Activated naive CD4-positive, alpha-beta T cell treated with anti-CD3 and anti-CD28 coated beads, Interleukin-2, amount 50 U/mL, for 24 hours (primary cell): ENCODE data around the gene ATF2.

Experiments
- H3K27ac Mint-ChIP-seq: one replicate; pipeline ENCODE4 v1.8.0; 2021; ENCODE audit warnings: mild to moderate bottlenecking, mixed read lengths
- H3K27me3 Mint-ChIP-seq: one replicate; pipeline ENCODE4 v1.8.0; 2021; ENCODE audit warnings: mixed read lengths
- H3K36me3 Mint-ChIP-seq: one replicate; pipeline ENCODE4 v1.8.0; 2021; ENCODE audit warnings: mixed read lengths
- H3K4me1 Mint-ChIP-seq: one replicate; pipeline ENCODE4 v1.8.0; 2021; ENCODE audit warnings: mixed read lengths
- H3K4me3 Mint-ChIP-seq: one replicate; pipeline ENCODE4 v1.8.0; 2021; ENCODE audit warnings: mild to moderate bottlenecking, mixed read lengths
- H3K9me3 Mint-ChIP-seq: one replicate; pipeline ENCODE4 v1.8.0; 2021; ENCODE audit warnings: mixed read lengths

Gene ATF2, protein sequence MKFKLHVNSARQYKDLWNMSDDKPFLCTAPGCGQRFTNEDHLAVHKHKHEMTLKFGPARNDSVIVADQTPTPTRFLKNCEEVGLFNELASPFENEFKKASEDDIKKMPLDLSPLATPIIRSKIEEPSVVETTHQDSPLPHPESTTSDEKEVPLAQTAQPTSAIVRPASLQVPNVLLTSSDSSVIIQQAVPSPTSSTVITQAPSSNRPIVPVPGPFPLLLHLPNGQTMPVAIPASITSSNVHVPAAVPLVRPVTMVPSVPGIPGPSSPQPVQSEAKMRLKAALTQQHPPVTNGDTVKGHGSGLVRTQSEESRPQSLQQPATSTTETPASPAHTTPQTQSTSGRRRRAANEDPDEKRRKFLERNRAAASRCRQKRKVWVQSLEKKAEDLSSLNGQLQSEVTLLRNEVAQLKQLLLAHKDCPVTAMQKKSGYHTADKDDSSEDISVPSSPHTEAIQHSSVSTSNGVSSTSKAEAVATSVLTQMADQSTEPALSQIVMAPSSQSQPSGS

DNA sequence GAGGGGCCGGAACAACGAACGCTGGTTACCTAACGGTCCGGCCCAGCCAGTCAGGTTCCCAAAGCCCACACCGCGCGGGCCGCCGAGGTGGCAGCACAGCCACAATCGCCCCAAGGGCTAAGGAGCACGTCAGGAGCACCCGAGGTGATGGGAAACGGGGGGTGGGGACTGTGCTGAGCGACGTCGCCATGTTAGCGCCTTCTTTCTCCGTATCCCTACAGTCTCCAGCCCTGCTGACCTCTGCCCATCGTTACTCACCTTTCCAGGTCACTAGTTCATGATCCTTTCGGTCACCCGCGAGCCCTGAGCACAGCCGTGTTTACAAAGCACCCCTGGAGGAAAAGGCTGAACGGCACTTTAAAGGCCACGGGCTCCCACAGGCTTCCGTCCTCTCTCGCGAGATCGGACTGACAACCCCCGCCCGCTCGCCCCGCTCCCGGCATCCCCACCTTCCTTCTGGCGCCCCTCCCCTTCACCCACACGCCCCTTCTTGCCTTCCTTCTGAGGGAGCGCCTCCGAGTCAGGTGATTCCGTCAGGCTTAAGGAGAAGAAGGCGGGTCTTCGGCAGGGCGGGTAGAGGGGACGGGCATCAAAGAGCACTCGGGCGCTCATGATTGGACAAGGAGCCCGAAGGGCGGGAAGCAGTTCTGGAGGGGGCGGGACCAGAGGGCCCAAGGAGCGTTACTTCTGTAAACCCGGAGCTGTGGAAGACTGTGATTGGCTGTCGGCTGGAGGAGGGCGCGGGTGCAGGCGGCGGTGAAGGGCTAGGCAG lies at the start of gene ATF2:
ATF2 (minus strand) TSS at position 412 of the 772 bp plus-strand sequence. CDS start 31,760 bp downstream, outside the sequence.
- H3K27me3 Mint-ChIP-seq = no peaks in the 10 kb centered on the region
- H3K9me3 Mint-ChIP-seq = no peaks in the 10 kb centered on the region
- peak within 1 kb of the TSS; percentile 94 for H3K4me3 Mint-ChIP-seq
- no peaks in the 10 kb centered on the region for H3K36me3 Mint-ChIP-seq
- H3K27ac Mint-ChIP-seq = peak within 1 kb of the TSS; percentile 98
- H3K4me1 Mint-ChIP-seq = peaks cover 56% of the 10 kb centered on the region

DNA sequence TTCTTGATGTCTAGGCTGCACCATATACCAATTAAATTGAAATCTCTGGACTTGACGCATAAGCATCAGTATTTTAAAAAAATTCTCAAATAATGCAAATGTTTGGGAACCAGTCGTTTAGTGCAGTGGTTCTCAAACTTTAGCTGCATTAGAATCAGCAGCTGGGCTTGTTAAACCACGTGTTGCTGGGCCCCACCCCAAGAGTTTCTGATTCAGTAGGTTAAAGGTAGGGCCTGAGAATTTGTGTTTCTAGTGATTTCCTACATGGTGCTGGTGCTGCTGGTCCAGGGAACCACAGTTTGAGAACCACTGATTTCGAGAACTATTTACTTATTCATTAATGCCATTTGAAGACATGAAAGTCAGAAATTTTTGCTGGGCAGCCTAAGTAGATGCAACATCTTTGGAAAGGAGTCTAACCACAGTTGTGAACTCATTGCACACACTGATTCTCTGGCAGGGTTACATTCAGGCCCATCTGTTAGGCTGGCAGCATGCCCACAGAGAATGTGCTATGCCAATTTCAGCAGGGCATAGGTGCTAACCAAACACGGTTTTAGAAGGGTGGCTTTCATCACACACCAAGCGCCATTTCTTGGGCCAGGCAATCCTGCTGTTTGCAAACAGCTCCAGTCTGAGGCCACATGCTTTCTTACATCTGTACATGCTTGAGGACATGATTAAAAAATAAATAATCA lies 39.9 kb upstream of the ATF2 start:
- Mint-ChIP-seq H3K4me1 (peaks cover 5% of the 10 kb centered on the region), H3K36me3 (no peaks in the 10 kb centered on the region), H3K27ac (no peak overlapping the region), H3K4me3 (no peak overlapping the region), H3K9me3 (no peaks in the 10 kb centered on the region), H3K27me3 (peaks cover 6% of the 10 kb centered on the region)

DNA sequence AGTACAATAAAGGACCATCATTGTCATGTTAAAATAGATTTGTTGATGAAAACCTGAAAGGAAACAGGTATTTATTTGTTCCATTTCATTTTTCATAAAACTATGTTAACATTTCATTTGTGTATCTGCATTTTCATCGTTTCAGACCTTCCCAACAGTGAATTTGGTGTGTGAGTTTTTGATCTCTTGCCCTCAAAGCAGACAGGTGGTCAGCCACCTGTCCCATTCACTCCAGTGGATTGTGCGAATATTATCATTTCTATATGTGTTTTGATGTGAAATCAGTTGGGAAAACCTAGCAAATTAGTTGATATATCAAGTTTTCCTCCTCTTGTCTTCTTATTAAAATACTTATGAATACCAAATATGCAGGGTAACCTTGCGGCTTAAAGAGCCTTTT lies 38.9 kb upstream of the ATF2 start:
- Mint-ChIP-seq H3K27ac (no peak overlapping the region), H3K4me1 (peaks cover 5% of the 10 kb centered on the region), H3K36me3 (no peaks in the 10 kb centered on the region), H3K27me3 (peaks cover 6% of the 10 kb centered on the region), H3K9me3 (no peaks in the 10 kb centered on the region), H3K4me3 (no peak overlapping the region)

DNA sequence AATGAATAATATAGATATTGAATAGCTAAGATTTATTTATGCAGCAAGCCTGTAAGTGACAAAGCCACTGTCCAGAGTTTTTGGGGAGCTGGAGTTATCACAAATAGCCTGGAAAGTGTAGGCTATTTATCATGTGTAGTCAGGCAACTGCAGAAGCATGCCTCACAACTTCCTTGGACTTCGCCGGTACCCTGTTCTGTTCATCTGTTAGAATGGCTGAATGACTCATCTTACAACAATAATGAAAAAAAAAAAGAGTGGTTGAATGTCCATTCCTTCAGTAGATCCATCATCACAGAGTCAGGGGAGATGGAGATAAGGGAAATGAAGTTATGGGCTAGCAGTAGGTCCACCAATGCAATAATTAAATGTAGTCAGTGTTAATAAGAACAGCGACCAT lies 37.5 kb upstream of the ATF2 start:
- no peaks in the 10 kb centered on the region for H3K9me3 Mint-ChIP-seq

DNA sequence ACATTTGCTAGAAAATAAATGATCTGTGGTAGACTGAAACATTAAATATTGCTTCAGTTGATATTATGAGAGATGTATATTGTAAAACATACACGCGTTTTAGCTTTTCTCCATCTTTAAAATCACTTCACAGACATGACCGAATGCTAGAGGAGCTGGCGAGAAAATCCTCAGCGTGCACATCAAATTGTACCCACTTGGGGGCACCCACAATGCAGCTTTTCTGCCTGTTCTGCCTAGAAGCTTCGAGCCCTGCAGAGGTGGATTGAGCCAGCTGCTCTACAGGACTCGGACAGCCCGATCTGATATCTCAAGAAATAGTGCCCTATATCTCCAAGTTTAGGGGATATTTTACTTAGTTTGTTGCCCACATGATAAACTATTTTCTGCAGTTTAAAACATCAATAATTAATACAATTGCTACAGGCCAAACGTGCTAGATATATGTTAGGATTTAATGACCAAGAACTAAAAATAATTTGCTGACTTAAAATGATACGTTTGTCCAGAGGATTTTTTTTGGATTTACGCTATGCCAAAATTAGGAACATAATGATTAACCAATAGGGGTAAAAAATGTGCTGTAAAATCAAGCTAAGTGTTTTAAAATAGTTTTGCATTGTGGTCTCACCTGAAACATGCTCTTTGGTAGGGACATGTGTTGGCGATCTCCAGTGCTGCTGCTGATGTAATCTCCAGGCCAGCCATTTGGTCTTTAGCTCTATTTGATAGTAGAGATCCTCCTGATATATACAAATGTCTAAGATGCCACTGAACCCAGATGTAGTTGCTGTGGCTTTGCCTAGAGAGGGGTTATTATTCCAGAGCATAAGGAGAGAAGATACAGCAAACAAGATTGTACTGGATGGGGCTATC lies 35.9 kb upstream of the ATF2 start:
- H3K27ac Mint-ChIP-seq = no peak overlapping the region
- peaks cover 2% of the 10 kb centered on the region for H3K27me3 Mint-ChIP-seq

More for the DNA sequence above, 37.5 kb upstream of the ATF2 start:
- Mint-ChIP-seq H3K27me3 (no peaks in the 10 kb centered on the region), H3K4me3 (no peak overlapping the region), H3K4me1 (peaks cover 5% of the 10 kb centered on the region), H3K27ac (no peak overlapping the region), H3K36me3 (no peaks in the 10 kb centered on the region)

DNA sequence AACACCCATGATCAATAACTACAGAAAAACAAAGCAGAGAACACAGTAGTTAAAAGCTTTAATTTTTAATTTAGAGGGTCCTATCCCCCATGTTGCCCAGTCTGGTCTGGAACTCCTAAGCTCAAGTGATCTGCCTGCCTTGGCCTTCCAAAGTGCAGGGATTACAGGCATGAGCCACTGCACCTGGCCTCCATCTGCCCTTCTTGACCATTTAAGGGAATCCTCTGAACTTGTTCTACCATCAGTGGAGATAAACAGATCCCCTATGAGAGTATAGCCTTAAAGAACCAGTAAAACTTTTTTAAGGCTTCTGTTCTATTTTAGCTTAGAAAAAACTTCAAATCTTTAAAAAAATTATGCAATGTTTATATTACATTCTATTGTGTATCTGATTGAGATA lies 27.0 kb upstream of the ATF2 start:
- H3K27me3 Mint-ChIP-seq = peaks cover 19% of the 10 kb centered on the region
- no peaks in the 10 kb centered on the region for H3K36me3 Mint-ChIP-seq
- H3K9me3 Mint-ChIP-seq = no peaks in the 10 kb centered on the region
- H3K4me1 Mint-ChIP-seq = no peaks in the 10 kb centered on the region
- no peak overlapping the region for H3K27ac Mint-ChIP-seq
- no peak overlapping the region for H3K4me3 Mint-ChIP-seq

More for the DNA sequence above, 35.9 kb upstream of the ATF2 start:
- Mint-ChIP-seq H3K4me1 (peaks cover 5% of the 10 kb centered on the region), H3K9me3 (no peaks in the 10 kb centered on the region), H3K4me3 (no peak overlapping the region), H3K36me3 (no peaks in the 10 kb centered on the region)

DNA sequence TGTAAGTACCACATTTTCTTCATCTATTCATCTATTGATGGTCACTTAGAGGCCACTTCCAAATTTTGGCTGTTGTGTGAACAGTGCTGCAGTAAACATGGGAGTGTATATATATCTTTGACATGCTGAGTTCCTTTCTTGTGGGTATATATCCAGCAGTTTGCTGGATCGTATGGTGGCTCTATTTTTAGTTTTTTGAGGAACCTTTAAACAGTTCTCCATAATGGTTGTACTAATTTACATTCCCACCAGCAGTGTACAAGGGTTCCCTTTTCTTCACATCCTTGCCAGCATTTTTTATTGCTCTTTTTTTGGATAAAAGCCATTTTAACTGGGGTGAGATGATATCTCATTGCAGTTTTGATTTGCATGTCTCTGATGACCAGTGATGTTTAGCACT lies 20.8 kb upstream of the ATF2 start:
- H3K4me1 Mint-ChIP-seq = no peaks in the 10 kb centered on the region
- H3K27ac Mint-ChIP-seq = no peak overlapping the region
- H3K9me3 Mint-ChIP-seq = no peaks in the 10 kb centered on the region
- peaks cover 1% of the 10 kb centered on the region for H3K36me3 Mint-ChIP-seq
- no peak overlapping the region for H3K4me3 Mint-ChIP-seq
- peaks cover 11% of the 10 kb centered on the region for H3K27me3 Mint-ChIP-seq

DNA sequence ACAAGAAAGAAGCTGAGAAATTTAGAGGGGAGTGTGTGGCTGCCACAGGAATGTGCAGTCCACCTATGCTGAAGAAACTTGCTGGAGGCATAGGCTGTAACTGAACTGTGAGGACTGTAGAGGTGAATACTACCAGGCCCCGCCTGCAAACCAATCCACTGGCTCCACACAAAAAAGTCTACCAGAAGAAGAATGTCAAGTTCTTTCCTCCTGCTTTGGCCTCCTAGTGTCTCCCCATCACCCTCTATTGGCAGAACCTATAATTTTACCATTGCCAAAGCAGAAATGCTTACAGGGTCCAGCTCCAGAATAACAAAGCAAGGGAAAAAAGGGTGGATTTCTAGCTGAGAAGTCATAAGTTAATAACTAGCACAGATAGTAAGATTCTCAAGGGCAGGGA lies 19.4 kb upstream of the ATF2 start:
- no peaks in the 10 kb centered on the region for H3K4me1 Mint-ChIP-seq
- peaks cover 8% of the 10 kb centered on the region for H3K27me3 Mint-ChIP-seq
- H3K4me3 Mint-ChIP-seq = no peak overlapping the region
- peaks cover 1% of the 10 kb centered on the region for H3K36me3 Mint-ChIP-seq
- H3K9me3 Mint-ChIP-seq = no peaks in the 10 kb centered on the region
- H3K27ac Mint-ChIP-seq = peak overlapping the region; percentile 38

DNA sequence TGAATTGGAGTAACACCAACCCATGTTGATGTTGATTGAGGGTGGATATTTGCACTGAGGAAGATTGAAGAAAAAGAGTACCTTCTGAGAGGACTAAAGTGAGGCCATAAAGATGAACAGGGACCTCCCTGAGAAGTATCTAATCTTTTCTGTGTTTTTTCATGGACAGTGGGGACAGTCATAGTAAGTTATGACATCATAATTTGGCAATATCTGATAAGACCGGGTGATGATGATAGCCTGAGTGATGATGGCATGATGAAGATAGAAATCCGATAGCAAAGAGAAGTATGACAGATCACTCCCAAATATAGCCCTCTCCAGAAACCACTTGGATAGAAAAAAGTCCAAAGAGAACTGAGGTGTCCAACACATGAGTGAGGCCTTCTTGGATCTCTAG lies 15.7 kb upstream of the ATF2 start:
- Mint-ChIP-seq H3K4me1 (peaks cover 20% of the 10 kb centered on the region), H3K27me3 (peaks cover 2% of the 10 kb centered on the region), H3K9me3 (peaks cover 6% of the 10 kb centered on the region), H3K4me3 (no peak overlapping the region), H3K27ac (no peak overlapping the region), H3K36me3 (peaks cover 12% of the 10 kb centered on the region)

DNA sequence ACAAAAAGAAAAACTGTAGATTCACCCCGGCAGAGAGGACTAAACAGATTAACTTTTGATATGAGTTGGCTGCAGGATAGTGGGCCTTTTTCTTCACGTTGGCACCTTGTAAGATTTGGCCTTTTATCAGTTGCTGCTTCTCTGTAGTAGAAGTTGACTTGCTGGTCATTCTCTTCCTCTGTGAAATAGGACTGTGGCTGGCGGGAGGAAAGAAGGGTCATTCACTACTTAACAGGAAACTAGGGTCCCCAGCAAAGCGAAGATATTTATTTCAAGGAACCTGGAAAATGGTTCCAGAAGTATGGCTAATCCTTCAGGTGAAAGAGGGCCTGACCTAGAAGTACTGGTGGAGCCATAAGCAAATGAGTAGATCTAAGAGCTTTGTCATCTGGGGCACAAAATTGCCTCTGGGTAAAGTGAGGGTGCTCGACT lies 13.9 kb upstream of the ATF2 start:
- Mint-ChIP-seq H3K27me3 (no peaks in the 10 kb centered on the region), H3K9me3 (peaks cover 6% of the 10 kb centered on the region), H3K36me3 (peaks cover 12% of the 10 kb centered on the region), H3K27ac (peak overlapping the region; percentile 99), H3K4me1 (peaks cover 23% of the 10 kb centered on the region), H3K4me3 (peak overlapping the region; percentile 92)

DNA sequence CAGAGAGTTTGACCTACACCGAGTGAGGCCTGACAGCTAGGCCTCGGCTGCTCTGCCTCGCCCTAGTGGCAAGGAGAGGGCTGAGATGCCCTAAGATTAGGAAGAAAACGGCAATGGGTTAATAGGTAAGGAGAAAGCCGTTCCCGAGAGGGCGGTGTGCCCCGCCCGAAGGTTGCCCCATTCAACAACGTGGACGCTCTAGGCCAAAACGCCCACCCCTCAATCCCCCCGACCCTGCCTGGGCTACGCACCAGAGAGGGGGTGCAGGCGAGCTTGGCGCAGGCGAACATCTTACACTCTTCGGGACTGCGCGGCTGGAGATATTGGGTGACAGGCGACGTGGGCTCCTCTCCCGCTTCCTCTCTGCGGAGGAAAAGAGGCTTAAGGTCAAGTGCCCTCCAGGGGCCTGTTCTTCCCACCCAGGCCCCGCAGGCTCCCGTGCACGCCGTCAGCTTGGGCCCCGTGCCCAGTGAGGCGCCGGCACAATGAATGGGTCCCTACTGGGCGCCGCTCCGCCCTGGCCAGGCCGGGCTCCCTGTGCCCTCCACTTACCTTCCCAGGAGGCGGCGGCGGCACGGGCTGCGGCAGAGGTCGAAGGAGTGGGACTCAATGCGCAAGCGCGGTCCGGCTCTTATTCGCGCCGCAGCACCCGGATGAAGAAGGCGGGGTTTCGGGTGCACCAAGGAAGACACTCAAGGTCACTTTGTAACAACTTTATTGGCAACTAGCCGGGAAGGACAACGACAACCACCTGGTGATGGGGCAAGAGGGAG lies 13.3 kb upstream of the ATF2 start, which contains the start of gene ATP5MC3:
ATP5MC3 (minus strand) TSS at position 607 of the 773 bp plus-strand sequence; CDS start at position 290, 317 bp downstream.
- H3K9me3 Mint-ChIP-seq = peaks cover 6% of the 10 kb centered on the region
- H3K27ac Mint-ChIP-seq = peak within 1 kb of the TSS; percentile 99
- H3K4me3 Mint-ChIP-seq = peak within 1 kb of the TSS; percentile 92
- H3K4me1 Mint-ChIP-seq = peaks cover 27% of the 10 kb centered on the region
- H3K36me3 Mint-ChIP-seq = peaks cover 14% of the 10 kb centered on the region
- H3K27me3 Mint-ChIP-seq = no peaks in the 10 kb centered on the region

DNA sequence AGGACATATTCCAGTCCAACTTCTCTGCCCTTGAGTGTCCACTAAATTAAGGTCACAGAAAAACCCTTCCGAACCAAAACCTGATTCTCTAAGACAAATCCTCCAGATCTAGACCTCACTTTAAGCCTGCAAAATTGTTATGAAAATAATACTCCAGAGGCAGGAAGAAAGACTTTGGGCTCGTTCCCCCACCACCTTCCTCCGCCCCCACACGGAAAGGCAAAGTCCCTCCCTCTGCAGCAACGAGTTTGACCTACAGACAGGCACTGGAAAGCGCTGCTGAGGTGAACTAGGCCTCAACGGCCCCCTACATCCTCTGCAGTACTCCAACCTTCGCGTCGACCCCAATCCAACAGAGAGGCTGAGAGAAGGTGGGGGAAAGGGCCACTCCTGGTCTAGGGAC lies 12.7 kb upstream of the ATF2 start:
- Mint-ChIP-seq H3K36me3 (peaks cover 14% of the 10 kb centered on the region), H3K9me3 (peaks cover 6% of the 10 kb centered on the region), H3K27me3 (no peaks in the 10 kb centered on the region), H3K27ac (peak overlapping the region; percentile 99), H3K4me1 (peaks cover 31% of the 10 kb centered on the region), H3K4me3 (peak overlapping the region; percentile 92)

DNA sequence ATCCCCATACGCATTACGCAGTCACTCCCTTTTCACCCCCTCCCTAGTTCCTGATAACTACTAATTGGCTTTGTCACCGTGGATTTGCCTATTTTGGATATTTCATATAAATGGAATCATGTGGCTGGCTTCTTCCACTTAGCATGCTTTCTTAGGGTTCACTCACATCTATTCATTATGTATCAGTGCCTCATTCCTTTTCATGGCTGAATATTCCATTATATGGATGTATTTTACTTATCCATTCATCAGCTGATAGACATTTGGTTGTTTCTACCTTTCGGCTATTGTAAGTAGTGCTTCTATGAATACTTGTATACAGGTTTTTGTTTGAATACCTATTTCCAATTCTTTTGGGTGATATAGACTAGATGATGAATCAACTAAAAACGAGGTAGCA lies 8.6 kb upstream of the ATF2 start:
- H3K4me1 Mint-ChIP-seq = peaks cover 41% of the 10 kb centered on the region
- H3K27me3 Mint-ChIP-seq = no peaks in the 10 kb centered on the region
- H3K9me3 Mint-ChIP-seq = peaks cover 1% of the 10 kb centered on the region
- no peak overlapping the region for H3K4me3 Mint-ChIP-seq
- H3K27ac Mint-ChIP-seq = no peak overlapping the region
- peaks cover 20% of the 10 kb centered on the region for H3K36me3 Mint-ChIP-seq

DNA sequence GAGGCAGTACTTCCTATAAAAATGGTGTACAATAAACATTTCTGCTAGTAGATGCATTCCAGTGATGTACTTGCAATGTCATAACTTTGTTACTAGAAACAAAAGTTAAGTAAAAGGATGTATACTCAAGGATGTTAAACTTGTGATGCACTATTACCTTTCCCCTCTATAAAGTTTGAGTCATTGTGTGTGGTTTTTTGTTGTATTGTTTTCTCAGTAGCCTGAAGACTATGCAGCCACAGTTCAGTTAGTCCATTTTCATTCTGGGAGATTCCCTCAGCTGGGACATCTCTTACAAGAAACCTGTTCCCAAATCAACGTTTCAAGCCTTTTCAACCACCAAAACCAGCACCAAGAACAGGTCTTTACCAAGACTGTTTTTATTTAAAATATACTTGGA lies 7.9 kb upstream of the ATF2 start:
- Mint-ChIP-seq H3K36me3 (peaks cover 18% of the 10 kb centered on the region), H3K9me3 (no peaks in the 10 kb centered on the region)

More for the DNA sequence above, 7.9 kb upstream of the ATF2 start:
- Mint-ChIP-seq H3K4me3 (no peak overlapping the region), H3K27ac (no peak overlapping the region), H3K4me1 (peaks cover 41% of the 10 kb centered on the region), H3K27me3 (no peaks in the 10 kb centered on the region)
